Muscle of arm (tissue), 14 donors: Measurements from ENCODE around the gene NDRG2. TPM values are rescaled to one million over a fixed set of nuclear protein-coding genes. Genes with fewer than 3 reads are reported as not detected.

ENCODE experiments used
- DNase-seq: peaks from one replicate; pipeline ENCODE4 v3.0.0-alpha.2; 2013
- long read RNA-seq, 11 donors: transcript quantifications; one replicate each; lab custom pipeline, GENCODE V29; 2026
- polyA plus RNA-seq, 12 donors: library from polyadenylated mRNA; unstranded; fragments of 120-200 nt; gene quantifications; one replicate each; pipeline ENCODE4 v1.2.1, GENCODE V29; 2013; ENCODE audit not compliant: insufficient read length in 12 of 12

Gene NDRG2
- 100 to 1,000 TPM in 11 of 12 donors, not detected in 1; 110 to 226 (median 185) TPM for polyA plus RNA-seq
- long read RNA-seq, donor 1, transcript NDRG2-227 (15 exons, 1,980 nt), result major isoform, 5 of 77 reads
- long read RNA-seq, donor 1, partial matches to known transcripts, result 52 of 77 reads
- long read RNA-seq, donor 1, other reads (novel, unspliced or antisense), result 14 of 77 reads
- long read RNA-seq, donor 2, partial matches to known transcripts, result 19 of 43 reads
- long read RNA-seq, donor 2, other reads (novel, unspliced or antisense), result 0 of 43 reads
- long read RNA-seq, donor 3, transcript NDRG2-226 (13 exons, 2,146 nt), result major isoform, 5 of 18 reads
- long read RNA-seq, donor 3, partial matches to known transcripts, result 0 of 18 reads
- long read RNA-seq, donor 3, other reads (novel, unspliced or antisense), result 0 of 18 reads
- long read RNA-seq, donor 4, partial matches to known transcripts, result 51 of 62 reads
- long read RNA-seq, donor 4, other reads (novel, unspliced or antisense), result 5 of 62 reads
- long read RNA-seq, donor 5, transcript NDRG2-227 (15 exons, 1,980 nt), result minor isoform, 9 of 131 reads
- long read RNA-seq, donor 5, transcript NDRG2-211 (16 exons, 2,054 nt), result minor isoform, 6 of 131 reads
- long read RNA-seq, donor 5, transcript NDRG2-209 (17 exons, 2,079 nt), result major isoform, 10 of 131 reads
- long read RNA-seq, donor 5, transcript NDRG2-204 (15 exons, 2,047 nt), result major isoform, 10 of 131 reads
- long read RNA-seq, donor 5, partial matches to known transcripts, result 66 of 131 reads
- long read RNA-seq, donor 5, other reads (novel, unspliced or antisense), result 5 of 131 reads
- long read RNA-seq, donor 6, partial matches to known transcripts, result 0 of 14 reads
- long read RNA-seq, donor 6, other reads (novel, unspliced or antisense), result 0 of 14 reads
- long read RNA-seq, donor 7, partial matches to known transcripts, result 0 of 13 reads
- long read RNA-seq, donor 7, other reads (novel, unspliced or antisense), result 0 of 13 reads
- long read RNA-seq, donor 8, transcript NDRG2-209 (17 exons, 2,079 nt), result major isoform, 6 of 334 reads
- long read RNA-seq, donor 8, partial matches to known transcripts, result 303 of 334 reads
- long read RNA-seq, donor 8, other reads (novel, unspliced or antisense), result 8 of 334 reads
- long read RNA-seq, donor 9, partial matches to known transcripts, result 0 of 5 reads
- long read RNA-seq, donor 9, other reads (novel, unspliced or antisense), result 0 of 5 reads
- long read RNA-seq, donor 10, transcript NDRG2-227 (15 exons, 1,980 nt), result major isoform, 5 of 32 reads
- long read RNA-seq, donor 10, partial matches to known transcripts, result 5 of 32 reads
- long read RNA-seq, donor 10, other reads (novel, unspliced or antisense), result 7 of 32 reads
- long read RNA-seq, donor 11, partial matches to known transcripts, result 11 of 17 reads
- long read RNA-seq, donor 11, other reads (novel, unspliced or antisense), result 0 of 17 reads

DNA sequence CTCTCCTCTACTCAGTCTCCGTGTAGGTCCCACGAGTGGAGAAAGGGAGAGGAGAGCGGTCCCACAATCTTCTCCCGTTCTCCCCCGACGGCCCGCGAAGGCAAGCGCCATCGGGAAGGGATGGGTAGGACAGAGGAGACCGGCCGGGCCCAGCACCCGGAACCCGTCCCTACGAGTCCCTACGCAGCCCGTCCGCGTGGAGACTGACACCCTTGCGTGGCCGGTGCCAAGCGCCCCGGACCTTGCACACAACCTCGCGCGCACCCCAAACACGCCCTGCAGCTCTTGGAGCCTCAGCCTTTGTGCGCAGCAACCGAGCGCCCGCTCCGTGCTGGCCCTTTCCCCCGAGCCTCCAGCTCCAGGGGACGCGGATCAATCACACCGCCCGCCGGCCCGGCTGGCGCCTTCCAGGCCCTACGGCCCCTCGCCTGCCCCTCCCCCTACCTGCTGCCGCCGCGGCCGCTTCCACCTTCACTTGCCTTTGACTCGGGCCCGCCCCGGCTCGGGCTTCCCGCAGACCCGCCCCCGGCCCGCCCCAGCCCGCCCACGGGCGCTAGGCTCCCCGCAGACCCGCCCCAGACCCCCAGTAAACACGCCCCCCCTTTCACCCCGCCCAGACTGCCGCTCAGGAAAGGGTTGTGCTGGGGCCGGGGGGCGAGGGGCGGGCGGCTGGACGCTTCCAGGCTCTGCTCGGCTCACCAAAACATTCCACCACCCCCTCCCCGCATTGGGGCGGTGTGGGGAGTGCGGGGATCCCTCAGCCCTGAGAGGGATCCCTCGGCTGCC lies at the start of gene NDRG2:
Gene NDRG2 (minus strand): TSS at position 477 of the 786 bp plus-strand sequence. CDS start 1,746 bp downstream, outside the sequence.
- DNase-seq, result peak; percentile 58

DNA sequence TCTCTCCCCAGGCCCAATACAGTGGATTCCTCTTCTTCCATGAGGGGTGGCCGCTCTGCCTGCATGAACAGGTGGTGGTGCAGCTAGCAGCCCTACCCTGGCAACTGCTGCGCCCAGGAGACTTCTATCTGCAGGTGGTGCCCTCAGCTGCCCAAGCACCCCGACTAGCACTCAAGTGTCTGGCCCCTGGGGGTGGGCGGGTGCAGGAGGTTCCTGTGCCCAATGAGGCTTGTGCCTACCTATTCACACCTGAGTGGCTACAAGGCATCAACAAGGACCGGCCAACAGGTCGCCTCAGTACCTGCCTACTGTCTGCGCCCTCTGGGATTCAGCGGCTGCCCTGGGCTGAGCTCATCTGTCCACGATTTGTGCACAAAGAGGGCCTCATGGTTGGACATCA lies 49.1 kb upstream of the NDRG2 start:
- no peak for DNase-seq

DNA sequence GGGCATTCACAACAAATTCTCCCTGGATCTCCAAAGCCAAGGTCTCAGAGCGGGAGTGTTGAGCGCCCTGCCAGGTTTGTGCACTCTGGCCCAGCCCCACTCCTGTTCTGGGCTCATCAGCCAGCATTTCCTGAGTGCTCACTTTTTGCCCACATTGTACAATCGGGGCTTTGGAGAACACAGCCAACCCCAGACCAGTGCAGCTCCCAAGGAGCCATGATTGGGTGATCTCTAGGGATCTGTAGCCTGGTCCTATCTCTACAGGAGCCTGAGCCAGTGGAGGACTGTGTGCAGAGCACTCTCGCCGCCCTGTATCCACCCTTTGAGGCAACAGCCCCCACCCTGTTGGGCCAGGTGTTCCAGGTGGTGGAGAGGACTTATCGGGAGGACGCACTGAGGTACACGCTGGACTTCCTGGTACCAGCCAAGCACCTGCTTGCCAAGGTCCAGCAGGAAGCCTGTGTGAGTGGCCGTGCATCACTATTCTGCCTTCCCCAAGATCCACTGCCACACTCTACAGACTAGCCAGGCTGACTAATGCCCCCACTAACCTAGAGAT lies 48.0 kb upstream of the NDRG2 start:
- DNase-seq, result no peak

DNA sequence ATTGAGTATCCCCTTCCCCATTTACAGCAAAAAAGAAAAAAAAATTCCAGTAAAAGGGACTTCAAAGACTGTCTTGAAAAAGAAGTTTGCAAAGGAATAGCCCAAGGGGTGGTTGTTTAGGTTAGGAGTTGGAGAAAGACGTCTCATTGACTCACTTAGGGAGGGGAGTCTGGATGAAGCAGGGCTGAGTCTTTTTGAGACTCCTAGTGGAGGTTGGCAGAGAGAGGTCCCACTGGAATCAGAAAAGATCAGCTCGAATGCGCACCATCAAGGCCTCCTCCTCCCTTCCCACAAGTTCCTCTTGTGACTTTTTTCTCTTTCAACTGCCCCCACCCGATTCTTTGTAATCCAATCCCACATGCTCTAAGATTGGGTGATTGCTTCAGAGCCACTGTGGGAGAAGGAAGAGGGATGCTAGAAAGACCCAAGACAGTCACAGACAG lies 47.2 kb upstream of the NDRG2 start:
- DNase-seq, result peak; percentile 59

DNA sequence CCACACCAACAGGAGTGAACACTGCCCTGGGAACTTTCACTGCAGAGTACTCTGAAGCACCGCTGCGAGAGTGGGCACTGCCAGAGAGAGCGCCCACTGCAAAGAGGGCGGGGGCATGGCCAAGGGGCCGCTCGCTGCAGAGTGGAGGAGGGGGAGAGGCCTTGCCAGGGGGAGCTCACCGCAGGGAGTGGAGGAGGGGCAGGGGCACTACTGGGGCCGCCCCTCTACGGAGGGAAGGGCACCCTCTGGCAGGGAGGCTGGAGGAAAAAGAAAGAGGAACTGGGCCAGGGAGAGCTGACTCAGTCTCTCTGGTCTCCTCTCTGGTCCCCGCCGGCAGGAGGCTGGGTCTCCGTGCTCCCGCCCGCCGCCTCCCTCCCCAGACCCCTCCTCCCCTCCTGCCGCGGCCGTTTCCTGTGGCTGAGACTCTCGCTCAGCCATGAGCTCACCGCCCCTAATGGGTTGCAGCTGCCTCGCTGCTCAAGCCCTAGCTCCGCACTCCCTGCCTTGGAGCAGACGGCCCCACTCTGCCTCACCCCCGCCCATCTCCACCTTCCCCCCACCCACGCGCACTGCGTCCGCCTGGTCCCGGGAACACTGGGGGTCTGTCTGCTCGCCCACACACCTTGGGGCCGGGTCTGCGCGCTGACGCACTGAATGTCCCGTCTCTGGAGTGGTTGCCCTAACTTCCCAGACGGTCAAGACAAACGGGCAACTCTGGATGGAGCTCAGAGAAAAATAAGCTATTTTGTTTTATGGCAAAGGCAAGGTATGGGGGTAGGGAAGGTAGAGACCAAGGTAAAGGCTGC lies 46.6 kb upstream of the NDRG2 start:
- peak; percentile 93 for DNase-seq

DNA sequence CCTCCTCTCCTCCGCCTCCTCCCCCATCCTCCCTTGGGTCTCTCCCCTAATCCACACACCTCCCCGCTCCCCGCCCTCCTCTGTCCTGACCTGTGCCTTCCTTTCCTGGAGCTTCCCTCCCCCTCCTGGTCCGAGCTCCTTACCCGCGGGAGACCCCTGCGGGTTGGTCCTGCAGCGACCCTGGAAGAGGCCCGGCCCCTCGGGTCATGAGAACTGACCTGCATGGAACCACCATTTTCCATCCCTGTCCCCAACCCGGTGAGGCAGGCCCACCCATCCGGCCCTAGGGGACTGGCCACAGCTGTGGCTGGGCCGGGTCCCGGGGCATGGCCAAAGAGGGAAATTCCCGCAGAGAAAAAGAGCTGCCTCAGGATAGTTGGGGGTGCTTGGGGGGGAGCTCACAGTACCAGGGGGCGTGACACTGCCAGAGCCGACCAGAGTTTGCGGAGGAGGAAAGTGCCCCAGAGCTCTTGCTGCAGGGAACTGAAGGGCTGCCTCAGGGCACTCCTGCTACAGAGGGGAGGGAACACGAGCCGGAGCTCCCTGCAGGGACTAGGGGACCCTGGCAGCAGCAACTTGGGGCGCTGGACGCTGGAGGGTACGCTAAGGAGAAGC lies 45.9 kb upstream of the NDRG2 start:
- DNase-seq, result peak; percentile 59

DNA sequence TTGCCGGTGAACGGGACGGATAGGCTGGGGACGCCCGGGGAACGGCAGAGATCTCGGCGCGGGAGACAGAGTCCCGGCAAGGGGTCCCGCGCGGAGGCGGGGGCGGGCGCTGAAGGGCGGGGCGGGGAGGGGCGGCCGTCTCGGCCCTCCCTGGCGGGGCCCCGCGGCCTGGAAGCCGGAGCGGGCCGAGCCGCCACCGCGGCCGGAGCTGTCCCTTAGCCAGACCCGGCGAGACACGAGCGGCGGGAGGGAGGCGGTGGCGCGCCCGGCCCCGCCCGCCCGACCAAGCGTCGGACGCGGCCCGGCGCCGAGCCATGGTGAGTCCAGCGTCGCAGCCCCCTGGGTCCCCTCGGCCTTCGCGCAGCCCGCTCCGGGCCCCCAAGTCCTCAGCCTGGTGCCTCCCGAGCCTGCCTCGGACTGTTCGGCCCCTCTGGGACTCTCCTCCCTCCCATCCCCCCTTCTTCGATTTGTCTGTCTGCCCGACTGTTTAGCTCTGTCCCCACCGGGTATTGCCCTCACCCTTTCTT lies 45.3 kb upstream of the NDRG2 start, which contains the start of gene ARHGEF40:
Gene ARHGEF40 (plus strand): TSS at position 222 of the 527 bp plus-strand sequence. CDS start 93 bp downstream, at position 315.
- peak; percentile 66 for DNase-seq

DNA sequence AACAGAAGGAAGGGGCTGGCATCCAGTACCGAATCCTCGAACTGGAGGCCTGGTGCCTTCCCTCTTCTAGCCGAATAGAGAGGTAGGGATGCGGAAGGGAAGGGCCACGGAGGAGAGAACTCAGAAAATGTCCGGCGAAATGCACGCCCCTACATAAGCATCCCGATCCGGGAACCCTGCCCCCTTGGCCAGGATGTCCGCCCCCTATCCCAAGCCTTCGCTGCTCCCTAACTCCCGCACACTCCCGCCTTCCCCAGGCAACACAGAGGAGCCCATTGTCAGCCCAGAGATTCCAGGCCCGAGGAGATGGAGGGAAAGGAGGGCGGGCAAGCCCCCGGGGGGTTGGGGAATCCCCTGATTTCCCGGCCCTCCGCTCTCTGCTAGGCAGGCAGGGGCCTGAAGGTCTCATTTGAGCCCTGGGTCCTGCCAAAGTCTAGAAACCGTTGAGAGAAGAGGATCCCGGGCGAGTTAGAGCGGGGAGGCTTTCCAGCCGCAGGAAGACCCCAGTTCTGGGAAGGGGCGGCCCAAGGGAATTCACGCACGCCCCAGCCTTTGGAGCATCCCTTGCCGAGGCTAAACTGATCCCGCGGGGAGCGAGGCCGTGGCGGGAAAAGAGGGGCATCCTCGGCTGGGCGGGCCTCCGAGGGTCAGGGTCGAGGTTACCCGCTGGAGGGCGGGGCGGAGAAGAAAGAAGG lies 44.7 kb upstream of the NDRG2 start:
- DNase-seq, result peak; percentile 81

DNA sequence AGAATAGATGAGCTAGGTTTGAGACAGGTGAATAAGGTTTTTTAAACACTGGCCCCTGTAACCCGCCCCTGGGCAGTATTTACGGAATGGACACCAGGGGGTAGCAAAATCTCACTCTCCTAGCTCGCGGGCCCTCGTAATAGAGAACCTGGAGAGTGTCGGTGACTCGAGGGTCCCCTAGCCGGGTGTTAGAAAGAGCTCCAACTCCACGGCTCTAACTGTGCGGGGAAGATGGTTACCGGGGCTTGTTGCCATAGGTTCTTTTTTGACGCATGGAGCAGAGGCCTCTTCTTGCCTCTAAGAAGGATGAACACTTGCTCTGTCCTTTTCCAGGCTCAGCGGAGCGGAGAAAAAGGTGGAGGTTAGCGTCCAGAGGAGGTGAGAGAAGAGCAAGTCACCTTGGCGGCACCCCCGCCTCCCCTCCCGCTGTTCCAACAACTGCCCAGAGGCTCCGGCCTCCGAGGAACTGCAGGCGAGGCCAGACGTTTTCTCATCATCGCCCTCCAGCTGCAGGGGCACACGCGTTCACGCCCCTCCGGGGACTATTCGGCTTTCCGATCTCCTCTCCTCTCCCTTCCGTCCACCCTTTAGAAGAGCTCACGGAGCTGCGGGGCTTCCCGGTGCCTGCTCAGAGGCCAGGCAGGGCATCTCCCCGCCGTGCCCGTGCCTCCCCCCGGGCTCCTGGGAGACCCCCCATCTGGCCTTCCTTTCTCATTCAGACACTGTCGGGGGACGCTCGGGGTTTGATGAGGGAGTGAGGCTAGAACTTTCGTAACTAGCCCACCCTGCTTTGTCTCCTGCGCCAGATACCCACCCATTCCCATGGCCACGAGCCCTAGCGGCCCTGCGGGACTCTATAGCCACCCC lies 43.9 kb upstream of the NDRG2 start:
- peak; percentile 72 for DNase-seq

DNA sequence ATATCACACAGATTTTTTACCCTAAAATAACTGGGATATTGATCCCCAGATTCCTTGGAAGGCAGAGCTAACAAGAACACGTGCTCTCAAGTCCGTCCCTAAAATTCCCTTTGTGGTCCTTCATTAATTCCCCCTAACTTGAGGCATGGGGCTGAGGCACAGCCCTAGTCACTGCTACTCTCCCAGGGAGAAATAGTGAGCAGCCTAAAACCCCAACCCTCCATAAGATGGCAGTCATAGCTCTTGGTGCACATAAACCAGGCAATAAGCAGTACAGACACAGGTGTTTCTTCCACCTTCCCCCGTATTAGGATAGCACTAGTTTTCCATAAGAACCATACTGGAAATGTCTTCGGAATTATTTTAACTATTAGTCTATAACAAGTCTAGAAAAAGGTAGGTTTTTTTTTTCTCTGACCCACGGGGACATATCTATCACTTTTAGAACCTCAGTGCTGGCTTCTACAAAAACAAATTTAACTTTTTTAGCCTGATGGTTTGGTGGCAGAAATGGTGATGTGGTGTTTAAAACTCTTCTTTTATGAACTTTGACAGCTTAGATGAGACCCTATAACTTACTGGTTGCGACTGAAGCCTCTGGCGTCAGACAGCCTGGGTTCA lies 42.1 kb upstream of the NDRG2 start:
- DNase-seq, result no peak

DNA sequence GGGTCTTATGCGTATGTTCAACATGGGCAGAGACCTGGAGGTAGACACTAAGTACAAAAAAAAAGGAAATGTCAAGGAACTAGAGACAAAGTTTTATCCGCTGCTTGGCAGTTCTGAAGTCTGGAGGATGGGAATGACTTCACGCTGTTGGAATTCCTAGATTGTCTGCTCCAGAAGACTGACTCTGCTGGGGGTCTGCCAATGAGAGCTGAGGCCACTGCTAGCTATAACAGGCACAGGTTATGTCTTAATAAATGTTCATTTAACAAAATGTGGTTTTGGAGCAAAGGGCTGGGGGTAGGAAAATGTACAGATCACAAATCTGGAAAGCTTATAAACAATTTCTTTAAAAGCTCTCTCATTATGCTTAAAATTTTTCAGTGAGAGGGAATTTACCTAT lies 38.6 kb upstream of the NDRG2 start:
- peak; percentile 30 for DNase-seq

DNA sequence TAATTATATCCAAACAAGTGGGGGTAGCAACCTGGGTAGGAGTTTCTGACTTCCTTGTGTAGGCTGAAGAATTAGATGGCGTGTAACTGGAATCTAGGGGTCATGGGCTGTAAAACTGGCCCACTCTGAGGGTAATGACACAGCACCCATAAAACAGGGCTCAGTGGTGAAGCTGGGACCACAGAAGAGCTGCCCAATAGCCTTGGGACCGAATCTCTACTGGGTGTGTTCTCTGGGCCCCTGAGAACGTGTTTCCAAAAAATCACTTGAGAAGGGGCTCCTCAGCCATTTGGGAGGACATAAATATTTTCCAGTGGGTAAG lies 36.4 kb upstream of the NDRG2 start:
- no peak for DNase-seq

DNA sequence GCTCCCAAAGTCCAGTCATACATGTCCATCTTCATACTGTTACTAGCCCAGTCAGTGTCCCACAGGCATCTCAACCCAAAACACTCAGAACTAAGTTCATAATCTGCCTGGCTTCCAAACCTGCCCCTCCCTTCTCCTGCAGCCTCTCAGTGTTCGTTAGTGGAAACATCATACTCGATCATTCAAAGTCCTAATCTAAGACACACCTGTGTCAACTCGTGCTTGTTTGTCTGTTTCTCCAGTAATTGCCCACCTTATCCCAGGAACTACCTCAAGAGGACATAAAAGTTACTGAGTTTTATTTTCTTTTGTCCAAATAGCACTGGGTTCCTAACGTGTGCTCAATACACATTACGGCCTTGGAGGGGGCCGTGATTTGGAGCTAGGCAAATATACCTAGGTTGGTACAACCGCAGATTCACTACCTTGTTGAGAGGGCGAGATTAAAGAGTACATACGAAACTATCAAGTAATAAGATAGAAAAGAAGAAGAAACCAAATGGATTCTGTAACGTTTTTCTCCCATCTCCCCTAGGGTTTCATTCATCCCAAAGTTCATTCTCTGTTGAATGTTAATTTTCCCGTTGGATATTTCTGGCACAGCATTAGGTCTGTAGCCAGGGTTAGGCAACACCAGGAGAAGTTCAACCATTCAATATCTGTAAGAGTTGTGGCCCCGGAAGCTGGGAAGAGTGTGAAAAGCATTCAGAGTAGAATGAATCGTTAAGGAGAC lies 35.9 kb upstream of the NDRG2 start:
- no peak for DNase-seq

DNA sequence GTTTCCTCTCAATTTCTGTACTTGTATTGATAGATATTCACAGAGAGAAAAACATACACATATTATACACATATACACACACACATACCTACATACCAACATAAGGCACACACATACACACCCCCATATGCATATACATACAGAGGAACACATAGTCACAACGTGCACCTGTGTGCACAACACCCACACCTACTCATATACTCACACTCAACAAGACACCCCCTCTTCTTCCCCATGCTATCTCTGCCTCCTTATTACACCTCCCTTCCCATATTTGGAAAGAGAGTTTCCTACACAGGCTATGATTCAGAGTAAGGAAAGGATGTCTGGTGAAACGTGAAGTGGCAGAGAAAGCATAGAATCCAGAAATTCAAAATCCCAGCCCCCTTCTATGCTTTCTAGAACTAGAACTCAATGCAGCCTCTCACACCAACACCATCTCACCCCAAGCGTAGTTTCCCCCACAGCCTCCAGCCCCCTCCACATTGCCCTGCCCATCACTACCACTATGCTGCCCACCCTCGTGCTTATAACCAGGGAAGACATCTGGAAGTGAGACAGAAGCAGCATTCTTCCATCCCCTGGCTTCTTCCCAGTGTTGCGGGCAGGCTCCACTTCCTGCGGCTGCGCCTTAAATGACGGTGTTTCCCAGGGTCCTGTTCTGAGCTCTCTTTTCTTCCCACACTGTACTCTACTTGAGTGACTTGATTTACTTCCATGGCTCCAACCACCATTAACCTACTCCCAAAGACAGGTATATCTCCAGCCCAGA lies 35.2 kb upstream of the NDRG2 start:
- no peak for DNase-seq

DNA sequence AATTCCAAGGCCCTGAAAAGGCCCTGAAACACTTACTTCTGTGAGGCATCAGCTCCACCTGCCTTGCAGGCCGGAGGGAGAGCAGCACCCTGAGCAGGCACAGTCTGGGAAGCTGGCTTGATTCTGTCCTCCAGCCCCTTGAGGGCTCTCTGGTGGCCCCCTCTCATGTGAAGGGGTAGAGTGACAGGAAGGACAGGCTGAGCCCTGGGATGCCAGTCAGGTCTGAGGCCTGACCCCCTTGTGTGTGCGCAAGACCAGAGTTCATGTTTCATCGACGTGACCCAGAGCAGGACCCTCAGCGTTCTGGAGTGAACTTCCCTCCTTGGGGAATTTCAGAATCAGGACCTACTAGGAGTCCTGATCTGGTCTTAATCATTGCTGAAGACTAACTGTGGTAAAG lies 34.0 kb upstream of the NDRG2 start:
- no peak for DNase-seq
